IMR-90 (cell line): ENCODE data around the gene ZC2HC1C. TPM values are rescaled to one million over a fixed set of nuclear protein-coding genes. Genes with fewer than 3 reads are reported as not detected.

Experiments
- ATAC-seq: fragments of 200-7000 bp; cut with Tn5 transposase; 2 replicates; pipeline ENCODE4 v1.9.1; 2020; ENCODE audit warnings: low read depth, mild to moderate bottlenecking, moderate library complexity
- BruUV-seq: library from RNA; stranded (reverse); fragments of 400-500 nt; replicated peaks from 2 replicates; lab custom pipeline; 2021; lab: Mats Ljungman, UMichigan
- CTCF ChIA-PET: fragments of 300-600 bp; formaldehyde crosslinking; extraction: SDS; loops from one replicate; lab custom pipeline; 2021; ENCODE audit warnings: antibody characterized with exemption; lab: Yijun Ruan, JAX
- POLR2A ChIA-PET: fragments of 300-600 bp; sonication (Branson Sonifier 250); formaldehyde crosslinking; loops from one replicate; lab custom pipeline; 2022; ENCODE audit warnings: antibody characterized with exemption; ENCODE audit not compliant: unreplicated experiment; lab: Charles Lee
- DNase-seq: peaks from one replicate; pipeline ENCODE4 v3.0.0; 2013
- H2AFZ ChIP-seq: replicated peaks from 2 replicates; pipeline ENCODE3; 2013; ENCODE audit warnings: low read length, mild to moderate bottlenecking; ENCODE audit not compliant: poor library complexity
- H2AK5ac ChIP-seq: 2 replicates; pipeline ENCODE4 v1.6.1; 2013; ENCODE audit warnings: low read depth, low read length, inconsistent platforms
- H2AK9ac ChIP-seq: replicated peaks from 2 replicates; pipeline ENCODE3; 2013; ENCODE audit warnings: mild to moderate bottlenecking, low read depth, low read length, moderate library complexity; ENCODE audit not compliant: poor library complexity
- H2BK120ac ChIP-seq: 2 replicates; pipeline ENCODE4 v1.6.1; 2013; ENCODE audit warnings: low read depth, low read length, inconsistent platforms
- H2BK15ac ChIP-seq: 3 replicates; pipeline ENCODE4 v1.6.1; 2013; ENCODE audit warnings: low read depth, low read length, inconsistent platforms
- H2BK20ac ChIP-seq: 2 replicates; pipeline ENCODE4 v1.6.1; 2013; ENCODE audit warnings: low read depth, mild to moderate bottlenecking, inconsistent platforms, low read length, moderate library complexity
- H2BK5ac ChIP-seq: 2 replicates; pipeline ENCODE4 v1.6.1; 2013; ENCODE audit warnings: mild to moderate bottlenecking, low read depth, low read length, inconsistent platforms; ENCODE audit not compliant: poor library complexity, severe bottlenecking
- H3K14ac ChIP-seq: replicated peaks from 2 replicates; pipeline ENCODE4 v1.6.1; 2013; ENCODE audit warnings: low read depth, low read length, inconsistent platforms
- H3K18ac ChIP-seq: 2 replicates; pipeline ENCODE4 v1.6.1; 2013; ENCODE audit warnings: low read depth, low read length, control low read depth
- H3K23ac ChIP-seq: 2 replicates; pipeline ENCODE4 v1.6.1; 2013; ENCODE audit warnings: low read depth, low read length, inconsistent platforms
- H3K27ac ChIP-seq: 2 replicates; pipeline ENCODE4 v1.5.1; 2013; ENCODE audit warnings: mild to moderate bottlenecking, control low read depth, low read length; ENCODE audit not compliant: insufficient read depth
- H3K27me3 ChIP-seq: 2 replicates; pipeline ENCODE4 v1.6.1; 2013; ENCODE audit warnings: low read length; ENCODE audit not compliant: control insufficient read depth, insufficient read depth
- H3K36me3 ChIP-seq: 2 replicates; pipeline ENCODE4 v1.6.1; 2013; ENCODE audit warnings: low read length, mixed read lengths; ENCODE audit not compliant: control insufficient read depth, insufficient read depth
- H3K4ac ChIP-seq: 2 replicates; pipeline ENCODE4 v1.6.1; 2013; ENCODE audit warnings: low read depth, low read length, inconsistent platforms
- H3K4me1 ChIP-seq: 2 replicates; pipeline ENCODE4 v1.6.1; 2013; ENCODE audit warnings: low read length, mixed read lengths; ENCODE audit not compliant: control insufficient read depth, insufficient read depth
- H3K4me2 ChIP-seq: 2 replicates; pipeline ENCODE4 v1.6.1; 2013; ENCODE audit warnings: low read depth, mild to moderate bottlenecking, control low read depth, low read length, moderate library complexity
- H3K4me3 ChIP-seq: 2 replicates; pipeline ENCODE4 v1.5.1; 2013; ENCODE audit warnings: low read depth, mild to moderate bottlenecking, control low read depth, low read length, moderate library complexity; ENCODE audit not compliant: insufficient read depth
- H3K56ac ChIP-seq: 2 replicates; pipeline ENCODE4 v1.6.1; 2013; ENCODE audit warnings: low read length, inconsistent platforms; ENCODE audit not compliant: insufficient read depth; ENCODE audit errors: extremely low read depth
- H3K79me1 ChIP-seq, 2 experiments: 2 replicates each; pipeline ENCODE4 v1.6.1; 2013; ENCODE audit warnings: low read length in 2 of 2, inconsistent platforms in 1 of 2, low read depth in 1 of 2
- H3K9ac ChIP-seq: 2 replicates; pipeline ENCODE4 v1.6.1; 2013; ENCODE audit warnings: low read depth, low read length, control low read depth
- H3K9me1 ChIP-seq: 2 replicates; pipeline ENCODE4 v1.6.1; 2013; ENCODE audit warnings: low read length, inconsistent platforms; ENCODE audit not compliant: insufficient read depth
- H3K9me3 ChIP-seq: 2 replicates; pipeline ENCODE4 v1.6.1; 2013; ENCODE audit warnings: low read length; ENCODE audit not compliant: control insufficient read depth, insufficient read depth
- H4K20me1 ChIP-seq: 2 replicates; pipeline ENCODE4 v1.6.1; 2013; ENCODE audit warnings: low read length, inconsistent platforms; ENCODE audit not compliant: insufficient read depth
- H4K5ac ChIP-seq: 2 replicates; pipeline ENCODE4 v1.6.1; 2013; ENCODE audit warnings: mild to moderate bottlenecking, low read depth, low read length, control low read depth
- H4K8ac ChIP-seq, 2 experiments: 2 replicates each; pipeline ENCODE4 v1.6.1; 2013; ENCODE audit warnings: low read depth in 2 of 2, low read length in 2 of 2, control low read depth in 1 of 2, inconsistent platforms in 1 of 2
- H4K91ac ChIP-seq: 2 replicates; pipeline ENCODE4 v1.6.1; 2013; ENCODE audit warnings: low read depth, low read length, inconsistent platforms; ENCODE audit not compliant: insufficient read depth
- BHLHE40 ChIP-seq: fragments of 150-350 bp; IDR thresholded peaks from 2 replicates; pipeline ENCODE4 v1.6.1; 2016; ENCODE audit warnings: mild to moderate bottlenecking, low read depth, low read length
- CEBPB ChIP-seq: IDR thresholded peaks from 2 replicates; pipeline ENCODE4 v1.6.1; 2012; ENCODE audit warnings: low read depth, low read length, improper control_type of control experiment
- CHD1 ChIP-seq: IDR thresholded peaks from 2 replicates; pipeline ENCODE4 v1.6.1; 2012; ENCODE audit warnings: low read depth, low read length, improper control_type of control experiment
- FOS ChIP-seq: fragments of 150-350 bp; IDR thresholded peaks from 2 replicates; pipeline ENCODE4 v1.6.1; 2016; ENCODE audit warnings: low read depth, low read length
- MAFK ChIP-seq: IDR thresholded peaks from 2 replicates; pipeline ENCODE4 v1.6.1; 2012; ENCODE audit warnings: low read depth, low read length, improper control_type of control experiment
- MAZ ChIP-seq: IDR thresholded peaks from 2 replicates; pipeline ENCODE4 v1.6.1; 2012; ENCODE audit warnings: low read depth, mild to moderate bottlenecking, low read length, improper control_type of control experiment, moderate library complexity, borderline replicate concordance
- MXI1 ChIP-seq: IDR thresholded peaks from 2 replicates; pipeline ENCODE4 v1.6.1; 2012; ENCODE audit warnings: low read depth, mild to moderate bottlenecking, low read length, moderate library complexity, borderline replicate concordance
- NFE2L2 ChIP-seq: fragments of 150-350 bp; IDR thresholded peaks from 2 replicates; pipeline ENCODE4 v1.6.1; 2016; ENCODE audit warnings: low read depth, mild to moderate bottlenecking, low read length
- POLR2A ChIP-seq: IDR thresholded peaks from 2 replicates; pipeline ENCODE4 v1.6.1; 2012; ENCODE audit warnings: mild to moderate bottlenecking, low read depth, low read length
- RAD21 ChIP-seq: IDR thresholded peaks from 2 replicates; pipeline ENCODE4 v1.6.1; 2012; ENCODE audit warnings: low read length, improper control_type of control experiment
- RCOR1 ChIP-seq: IDR thresholded peaks from 2 replicates; pipeline ENCODE4 v1.6.1; 2012; ENCODE audit warnings: mild to moderate bottlenecking, low read length, improper control_type of control experiment; ENCODE audit not compliant: insufficient replicate concordance
- RFX5 ChIP-seq: IDR thresholded peaks from 2 replicates; pipeline ENCODE4 v1.8.0; 2012; ENCODE audit warnings: low read depth, mild to moderate bottlenecking, low read length, moderate library complexity
- SMC3 ChIP-seq: fragments of 150-350 bp; IDR thresholded peaks from 2 replicates; pipeline ENCODE4 v1.6.1; 2016; ENCODE audit warnings: low read depth, mild to moderate bottlenecking, antibody characterized with exemption, low read length, moderate library complexity
- USF2 ChIP-seq: fragments of 150-350 bp; IDR thresholded peaks from 2 replicates; pipeline ENCODE4 v1.6.1; 2017; ENCODE audit warnings: mild to moderate bottlenecking, antibody characterized with exemption, low read length, low read depth
- WGBS, 2 experiments: methylation state at CpG; one replicate each; pipeline versions ENCODE4 v1.1.5 to v1.1.7; 2013; ENCODE audit warnings: missing lambda C conversion rate in 2 of 2; ENCODE audit not compliant: insufficient read length in 1 of 2; ENCODE audit errors: extremely low coverage in 2 of 2; 5-methylcytosine and 5-hydroxymethylcytosine counted together
- dilution Hi-C: fragments of 300-500 bp; cut with HindIII; formaldehyde crosslinking; loops from one replicate; pipeline ENCODE4 v1.14.3; 2018; ENCODE audit warnings: low sequenced_read_pairs; ENCODE audit not compliant: unreplicated experiment
- in situ Hi-C: fragments of 300-500 bp; cut with MboI; formaldehyde crosslinking; loops from 3 replicates; pipeline ENCODE4 v1.14.3; 2019; ENCODE audit warnings: low sequenced_read_pairs, inconsistent platforms, mixed read lengths
- intact Hi-C: fragments of 100-400 bp; cut with micrococcal nuclease; formaldehyde crosslinking; loops from 2 replicates; pipeline ENCODE4 v1.10.0; 2022
- polyA plus RNA-seq, 3 experiments: library from polyadenylated mRNA; depleted of rRNA; stranded (reverse); fragments of >200 nt; gene quantifications; 2 replicates each; pipeline ENCODE4 v1.2.3, GENCODE V29; 2012; ENCODE audit warnings: low replicate concordance in 1 of 3
- total RNA-seq: library from RNA; depleted of rRNA; stranded (reverse); fragments of >200 nt; gene quantifications from 2 replicates; pipeline ENCODE4 v1.2.3, GENCODE V29; 2012
- TF ChIP-seq, protein P1 (sequence below): fragments of 150-350 bp; IDR thresholded peaks from 2 replicates; pipeline ENCODE4 v1.6.1; 2016; ENCODE audit warnings: low read depth, mild to moderate bottlenecking, low read length, moderate library complexity, borderline replicate concordance

The ZC2HC1C gene
- total and polyA plus RNA-seq, 2 of the 4 experiments (the other 2 are of a cell fraction): 0.15 to 0.54 TPM

- no TSS peak for BruUV-seq
- ChIA-PET CTCF (no interaction called here), POLR2A (interaction anchor here (0.7 kb wide), 1 partner anchor 508 kb away, joined by 3 read pairs; no protein-coding TSS in a partner anchor)
- H3K4ac ChIP-seq: no peak overlapping the region
- dilution Hi-C loops: no loop called here
- H4K20me1 ChIP-seq: no peaks in the 10 kb centered on the region
- no peak overlapping the region for H2AFZ ChIP-seq
- H3K4me3 ChIP-seq: no peak overlapping the region
- intact Hi-C loops: no loop called here
- H2BK15ac ChIP-seq: no peak overlapping the region
- DNase-seq (peak; percentile 86), ATAC-seq (peak; percentile 51)
- peak overlapping the region; percentile 3 for H2BK5ac ChIP-seq
- H4K8ac ChIP-seq: no peak overlapping the region; a peak in 1 of 4 replicates
- no peaks in the 10 kb centered on the region for H3K36me3 ChIP-seq
- no peak overlapping the region for H3K14ac ChIP-seq
- no peak overlapping the region for H3K18ac ChIP-seq
- peaks cover 9 to 28% of the 10 kb centered on the region in 2 experiments; a peak in 2 of 4 replicates for H3K79me1 ChIP-seq
- H3K27ac ChIP-seq: no peak overlapping the region
- no peak overlapping the region for H3K9ac ChIP-seq
- no peak overlapping the region for H4K5ac ChIP-seq
- peaks cover 15% of the 10 kb centered on the region for H3K4me1 ChIP-seq
- H3K9me3 ChIP-seq: no peaks in the 10 kb centered on the region
- no peak overlapping the region; the same call in 1 of the 2 replicates for H3K23ac ChIP-seq
- H3K27me3 ChIP-seq: no peaks in the 10 kb centered on the region
- in situ Hi-C loops: no loop called here
- peaks cover 16% of the 10 kb centered on the region for H3K9me1 ChIP-seq
- H2AK5ac ChIP-seq: no peak overlapping the region
- no peak overlapping the region for H2AK9ac ChIP-seq
- WGBS, 2 experiments: no CpG with 5 or more reads among the region's 2 CpGs
- H3K56ac ChIP-seq: no peak overlapping the region
- H4K91ac ChIP-seq: no peak overlapping the region
- no peak overlapping the region for H2BK20ac ChIP-seq
- peak overlapping the region; percentile 2; the same call in 1 of the 2 replicates for H3K4me2 ChIP-seq
- H2BK120ac ChIP-seq: no peak overlapping the region
- no peak for TF ChIP-seq MAFK
- no peak for TF ChIP-seq RFX5
- TF ChIP-seq NFE2L2: no peak
- no peak for TF ChIP-seq SMC3
- TF ChIP-seq MXI1: no peak
- TF ChIP-seq BHLHE40: no peak
- no peak for TF ChIP-seq RCOR1
- no peak for TF ChIP-seq USF2
- no peak for TF ChIP-seq POLR2A
- TF ChIP-seq FOS: no peak
- TF ChIP-seq CEBPB: no peak
- no peak for TF ChIP-seq CHD1
- no peak for TF ChIP-seq MAZ
- TF ChIP-seq, protein P1, sequence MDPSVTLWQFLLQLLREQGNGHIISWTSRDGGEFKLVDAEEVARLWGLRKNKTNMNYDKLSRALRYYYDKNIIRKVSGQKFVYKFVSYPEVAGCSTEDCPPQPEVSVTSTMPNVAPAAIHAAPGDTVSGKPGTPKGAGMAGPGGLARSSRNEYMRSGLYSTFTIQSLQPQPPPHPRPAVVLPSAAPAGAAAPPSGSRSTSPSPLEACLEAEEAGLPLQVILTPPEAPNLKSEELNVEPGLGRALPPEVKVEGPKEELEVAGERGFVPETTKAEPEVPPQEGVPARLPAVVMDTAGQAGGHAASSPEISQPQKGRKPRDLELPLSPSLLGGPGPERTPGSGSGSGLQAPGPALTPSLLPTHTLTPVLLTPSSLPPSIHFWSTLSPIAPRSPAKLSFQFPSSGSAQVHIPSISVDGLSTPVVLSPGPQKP: no peak
- no peak for TF ChIP-seq RAD21
Observed at GRCh38 chr14:75044322-75044721, 25.1 kb upstream of the ZC2HC1C start.
